GM19193 (cell line): ENCODE data around the gene XKR3.

Source experiments
- POLR2A ChIP-seq: IDR thresholded peaks from 4 replicates; pipeline ENCODE4 v1.6.1; 2011; ENCODE audit not compliant: insufficient read depth, insufficient read length; ENCODE audit errors: extremely low read depth

Gene XKR3

DNA sequence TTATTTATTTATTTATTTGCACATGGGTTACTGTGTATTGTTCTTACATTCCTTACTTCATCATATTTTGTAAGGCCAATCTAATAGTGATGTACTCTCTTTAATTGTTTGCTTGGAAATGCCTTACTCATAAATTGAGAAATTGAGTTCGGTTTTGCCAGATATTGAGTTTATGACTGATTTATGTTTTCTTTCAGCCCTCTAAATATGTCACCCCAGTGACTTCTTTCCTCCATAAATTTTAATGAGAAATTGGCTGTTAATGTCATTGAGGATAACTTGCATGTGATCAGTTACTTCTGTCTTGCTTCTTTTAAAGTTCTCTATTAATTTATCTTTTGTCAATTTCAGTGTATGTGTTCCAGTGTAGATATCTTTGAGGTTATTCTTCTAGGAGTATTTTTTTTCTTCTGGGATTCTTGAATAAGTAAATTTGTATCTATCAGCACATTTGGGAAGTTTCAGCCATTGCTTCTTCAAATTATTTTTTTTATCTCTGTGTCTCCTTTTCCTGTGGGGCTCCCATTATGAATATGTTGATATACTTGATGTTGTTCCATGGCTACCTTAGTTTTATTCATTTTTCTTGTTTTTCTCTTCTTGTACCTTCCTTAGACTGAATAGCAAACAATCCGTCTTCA, 47.8 kb downstream of the XKR3 start:
- no peak for TF ChIP-seq POLR2A

DNA sequence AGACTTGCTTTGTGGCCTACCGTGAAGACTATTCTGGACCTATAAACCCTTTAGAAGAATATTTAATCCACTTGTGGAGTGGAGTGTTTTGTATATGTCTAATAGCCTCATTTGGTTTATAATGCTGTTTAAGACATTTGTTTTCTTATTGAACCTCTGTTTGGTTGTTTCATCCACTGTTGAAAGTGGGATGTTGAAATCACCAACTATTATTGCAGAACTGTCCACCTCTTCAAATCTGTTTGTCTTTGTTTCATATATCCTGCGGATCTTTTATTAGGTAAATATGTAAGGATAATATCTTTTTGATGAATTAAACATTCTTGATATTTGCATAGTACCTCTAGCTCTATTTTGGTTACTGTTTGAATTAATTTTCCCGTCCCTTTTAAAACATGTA, 49.1 kb downstream of the XKR3 start:
- TF ChIP-seq POLR2A = no peak

DNA sequence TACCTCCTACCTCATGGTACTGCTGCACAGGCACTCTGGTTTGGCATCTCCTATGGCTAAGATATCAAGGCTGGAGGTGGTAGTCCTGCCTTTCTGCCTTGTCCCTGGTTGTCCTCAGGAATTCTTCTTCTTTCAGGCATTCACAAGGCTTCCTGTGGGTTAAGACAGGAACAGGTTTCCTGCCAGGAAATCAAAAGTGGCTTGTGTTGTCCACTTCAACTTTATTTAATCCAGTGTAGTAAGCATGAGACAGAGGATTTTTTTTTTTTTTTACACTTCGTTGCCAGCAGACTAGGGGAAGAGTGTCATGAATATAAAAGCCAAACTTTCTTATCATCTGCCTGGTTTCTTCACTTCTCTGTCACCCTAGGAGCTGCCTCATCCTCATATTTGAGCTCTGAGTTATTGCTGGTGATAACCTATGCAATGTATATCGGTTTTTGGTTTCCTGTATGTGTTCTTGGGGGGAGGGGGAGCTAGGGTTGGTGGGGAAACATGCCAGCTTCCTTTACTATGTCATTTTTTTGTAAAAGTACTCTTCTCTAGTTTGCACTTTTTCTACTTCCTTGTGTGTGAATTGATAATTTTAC, 50.2 kb downstream of the XKR3 start:
- TF ChIP-seq POLR2A = no peak
